Choroid plexus epithelial cell (primary cell): ENCODE data around the gene TBC1D10A.

Experiments
- DNase-seq: peaks from one replicate; pipeline ENCODE4 v3.0.0-alpha.2; 2010; ENCODE audit warnings: low read depth
- H3K4me3 ChIP-seq: 2 replicates; pipeline ENCODE4 v1.5.1; 2011; ENCODE audit warnings: low read depth, mild to moderate bottlenecking, control low read depth, low read length, moderate library complexity
- CTCF ChIP-seq: conservative IDR thresholded peaks from 2 replicates; pipeline ENCODE4 v1.5.1; 2011; ENCODE audit warnings: low read depth, mild to moderate bottlenecking, control low read depth, inconsistent platforms, low read length, moderate library complexity

TBC1D10A gene

GRCh38 chr22:30327864-30328345 lies 1.2 kb upstream of the TBC1D10A start:
- H3K4me3 ChIP-seq: no peak overlapping the region
- DNase-seq: no peak

GRCh38 chr22:30326255-30326705 lies 461 bp downstream of the TBC1D10A start:
- peak overlapping the region; percentile 86 for H3K4me3 ChIP-seq
- DNase-seq: no peak
- no peak for TF ChIP-seq CTCF

More at GRCh38 chr22:30327864-30328345, 1.2 kb upstream of the TBC1D10A start:
- TF ChIP-seq CTCF: peak; percentile 8

- TF ChIP-seq CTCF: no peak
- DNase-seq: no peak
- peak overlapping the region; percentile 86 for H3K4me3 ChIP-seq
Observed at GRCh38 chr22:30325724-30326254, 952 bp downstream of the TBC1D10A start.

- peak overlapping the region; percentile 86 for H3K4me3 ChIP-seq
- DNase-seq: peak; percentile 82
- TF ChIP-seq CTCF: no peak
Observed at GRCh38 chr22:30325065-30325720, 1.5 kb downstream of the TBC1D10A start.

GRCh38 chr22:30324014-30324730 lies 2.6 kb downstream of the TBC1D10A start:
- peak overlapping the region; percentile 5 for H3K4me3 ChIP-seq
- no peak for TF ChIP-seq CTCF
- DNase-seq: no peak

DNA sequence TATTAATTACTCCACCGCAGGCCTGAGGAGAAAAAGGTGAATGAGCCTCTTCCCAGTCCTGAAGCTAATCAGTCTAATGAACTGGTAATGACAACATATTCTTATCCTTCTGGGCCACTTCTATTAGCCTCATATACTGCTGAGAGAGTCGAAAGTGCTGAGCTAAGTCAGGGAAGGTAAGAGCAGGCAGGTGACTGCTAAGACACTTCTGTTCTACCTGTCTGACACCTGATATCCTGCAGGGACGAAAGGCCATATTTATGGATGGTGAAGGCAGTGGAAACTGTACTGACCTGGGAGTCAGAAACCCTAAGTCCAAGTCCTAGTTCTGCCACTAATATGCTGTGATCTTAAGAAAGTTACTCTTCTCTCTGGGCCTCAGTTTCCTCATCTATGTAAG lies 3.5 kb downstream of the TBC1D10A start:
- no peak for DNase-seq
- no peak overlapping the region for H3K4me3 ChIP-seq
- TF ChIP-seq CTCF: no peak
